ENCODE data around the gene FKBP4. TPM values are rescaled to one million over a fixed set of nuclear protein-coding genes. Genes with fewer than 3 reads are reported as not detected.

Gene FKBP4
- total and polyA plus RNA-seq, 2 of the 13 experiments (the other 11 are each of a cell fraction or from before 2014, with no cell fraction given) = 25.7 to 66.1 TPM

DNA sequence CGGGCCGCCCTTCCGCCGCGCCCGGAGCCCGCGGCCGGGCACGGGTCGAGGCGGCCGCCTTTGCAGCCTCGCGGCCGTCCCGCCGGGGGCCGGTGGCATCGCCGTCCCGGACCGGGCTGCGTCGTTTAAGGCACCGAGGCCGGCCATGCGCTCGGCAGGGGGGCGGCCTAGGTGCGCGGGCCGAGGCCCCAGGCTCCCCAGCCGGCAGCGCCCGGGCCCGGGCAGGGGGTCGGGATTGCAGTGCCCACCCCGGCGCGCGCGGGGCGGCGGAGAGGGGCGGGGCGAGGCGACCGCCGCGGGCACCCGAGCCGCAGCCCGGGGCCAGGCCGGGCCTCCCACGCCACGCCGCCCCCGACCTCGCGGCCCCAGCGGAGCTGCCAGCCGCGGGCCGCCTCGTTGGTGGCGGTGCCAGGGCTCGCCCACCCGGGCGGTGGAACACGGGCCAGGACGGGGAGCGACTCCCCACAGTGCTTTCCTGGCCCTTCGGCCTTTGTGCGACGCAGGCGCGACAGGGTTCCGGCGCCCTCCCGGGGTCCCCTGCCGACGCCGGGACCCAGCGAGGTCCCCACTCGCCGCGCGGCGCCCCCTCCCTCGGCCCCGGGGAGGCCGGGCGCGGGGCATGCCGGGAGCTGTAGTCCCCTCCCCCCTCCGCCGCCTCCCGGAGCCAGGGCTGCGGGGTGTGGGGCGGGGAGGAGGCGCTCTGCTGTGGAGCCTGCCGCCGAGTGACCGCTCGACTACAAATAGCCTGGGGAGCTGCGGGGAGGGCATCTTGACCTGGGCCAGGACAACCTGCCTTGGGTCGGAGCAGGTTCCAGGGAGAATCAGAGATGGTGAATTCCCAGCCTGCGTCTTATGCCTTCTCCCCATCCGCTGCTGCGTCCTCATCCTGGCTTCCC, 769 bp downstream of the FKBP4 start (continued):
- TF ChIP-seq ZNF83 (CRISPR knock-in tag; IDR thresholded peaks at IDR 0.05; ENCODE audit: borderline replicate concordance) (no peak), ZNF496 (CRISPR knock-in tag; IDR thresholded peaks at IDR 0.05; ENCODE audit: insufficient replicate concordance) (no peak), PHF5A (CRISPR knock-in tag; IDR thresholded peaks at IDR 0.05; ENCODE audit: low read depth, unreplicated experiment) (no peak), ZNF292 (CRISPR knock-in tag; IDR thresholded peaks at IDR 0.05; ENCODE audit: borderline replicate concordance, low read depth) (no peak), BHLHE40 (IDR thresholded peaks at IDR 0.05; ENCODE audit: low read length) (no peak), HNF1B (CRISPR knock-in tag; IDR thresholded peaks at IDR 0.05) (no peak), GATA4 (IDR thresholded peaks at IDR 0.05; ENCODE audit: borderline replicate concordance, low read depth) (no peak), NR0B2 (CRISPR knock-in tag; IDR thresholded peaks at IDR 0.05) (no peak), ZKSCAN8 (CRISPR knock-in tag; IDR thresholded peaks at IDR 0.05; ENCODE audit: borderline replicate concordance) (no peak), ZNF784 (CRISPR knock-in tag; IDR thresholded peaks at IDR 0.05; ENCODE audit: borderline replicate concordance) (no peak), ZNF263 (CRISPR knock-in tag; IDR thresholded peaks at IDR 0.05) (no peak), ZNF652 (CRISPR knock-in tag; IDR thresholded peaks at IDR 0.05; ENCODE audit: borderline replicate concordance, low read depth) (no peak), CBX2 (IDR thresholded peaks at IDR 0.05; ENCODE audit: low read depth, low read length) (no peak), CBX2 (CRISPR knock-in tag; IDR thresholded peaks at IDR 0.05; ENCODE audit: low read depth) (no peak), SOX5 (CRISPR knock-in tag; IDR thresholded peaks at IDR 0.05; ENCODE audit: borderline replicate concordance) (no peak), EP300 (IDR thresholded peaks at IDR 0.05; ENCODE audit: low read depth in 2 of 2, low read length in 2 of 2) (no peak), EP300 (CRISPR knock-in tag; IDR thresholded peaks at IDR 0.05; ENCODE audit: borderline replicate concordance) (no peak), ZNF772 (CRISPR knock-in tag; IDR thresholded peaks at IDR 0.05) (no peak), ZNF3 (CRISPR knock-in tag; IDR thresholded peaks at IDR 0.05) (no peak), MLLT10 (CRISPR knock-in tag; IDR thresholded peaks at IDR 0.05) (no peak), NBN (conservative IDR thresholded peaks at IDR 0.05) (no peak), FOXA1 (IDR thresholded peaks at IDR 0.05) (no peak), FOXA1 (CRISPR knock-in tag; IDR thresholded peaks at IDR 0.05) (no peak), ZMYM3 (CRISPR knock-in tag; IDR thresholded peaks at IDR 0.05) (no peak), MAFK (conservative IDR thresholded peaks at IDR 0.05 in 1 of 2, IDR thresholded peaks at IDR 0.05 in 1 of 2; ENCODE audit: low read length in 2 of 2) (no peak), ZNF337 (CRISPR knock-in tag; IDR thresholded peaks at IDR 0.05; ENCODE audit: borderline replicate concordance, low read depth) (no peak), ELF1 (CRISPR knock-in tag; IDR thresholded peaks at IDR 0.05) (no peak)
- TF ChIP-seq, protein P1, sequence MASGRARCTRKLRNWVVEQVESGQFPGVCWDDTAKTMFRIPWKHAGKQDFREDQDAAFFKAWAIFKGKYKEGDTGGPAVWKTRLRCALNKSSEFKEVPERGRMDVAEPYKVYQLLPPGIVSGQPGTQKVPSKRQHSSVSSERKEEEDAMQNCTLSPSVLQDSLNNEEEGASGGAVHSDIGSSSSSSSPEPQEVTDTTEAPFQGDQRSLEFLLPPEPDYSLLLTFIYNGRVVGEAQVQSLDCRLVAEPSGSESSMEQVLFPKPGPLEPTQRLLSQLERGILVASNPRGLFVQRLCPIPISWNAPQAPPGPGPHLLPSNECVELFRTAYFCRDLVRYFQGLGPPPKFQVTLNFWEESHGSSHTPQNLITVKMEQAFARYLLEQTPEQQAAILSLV (CRISPR knock-in tag; IDR thresholded peaks at IDR 0.05; ENCODE audit: borderline replicate concordance) = peak; percentile 41; the same call in 1 of the 2 replicates

Data from HepG2 (cell line).